ENCODE measurements around the gene ACBD4. TPM values are rescaled to one million over a fixed set of nuclear protein-coding genes. Genes with fewer than 3 reads are reported as not detected.

The ACBD4 gene
- total RNA-seq, 1 donor from 2014 or later, result 3.9 TPM

- Histone ChIP-seq H3K27me3 (ENCODE audit: insufficient read depth, low read length) (no peaks in the 10 kb centered on the region), H3K9ac (ENCODE audit: low read length) (no peak overlapping the region), H3K36me3 (ENCODE audit: insufficient read depth, low read length) (peaks cover 54% of the 10 kb centered on the region), H3K79me2 (ENCODE audit: insufficient read depth, low read length) (no peaks in the 10 kb centered on the region), H3K4me2 (ENCODE audit: low read length) (no peak overlapping the region), H3K9me3 (ENCODE audit: insufficient read depth, low read depth, low read length) (no peaks in the 10 kb centered on the region), H2AFZ (ENCODE audit: low read depth, low read length) (no peak overlapping the region), H3K4me3 (ENCODE audit: insufficient read depth, low read depth, low read length) (no peak overlapping the region), H4K20me1 (ENCODE audit: insufficient read depth, low read length) (peaks cover 29% of the 10 kb centered on the region), H3K4me1 (ENCODE audit: insufficient read depth, low read length) (peaks cover under 1% of the 10 kb centered on the region), H3K27ac (ENCODE audit: low read depth, low read length) (no peak overlapping the region)
- no peaks in the 10 kb centered on the region for H3K27me3 Mint-ChIP-seq (ENCODE audit: low read depth, unreplicated experiment)
- H3K27ac Mint-ChIP-seq (ENCODE audit: unreplicated experiment), result no peak overlapping the region
- H3K36me3 Mint-ChIP-seq (ENCODE audit: low read depth, unreplicated experiment), result peaks cover 30% of the 10 kb centered on the region
- no peak overlapping the region for H3K4me3 Mint-ChIP-seq (ENCODE audit: unreplicated experiment)
- DNase-seq (ENCODE audit: low read depth), result peak; percentile 34
- peaks cover 27% of the 10 kb centered on the region for H3K4me1 Mint-ChIP-seq (ENCODE audit: low read depth, unreplicated experiment)
- no peak for FAIRE-seq
- H3K9me3 Mint-ChIP-seq (ENCODE audit: unreplicated experiment), result no peaks in the 10 kb centered on the region
- TF ChIP-seq CTCF (IDR thresholded peaks at IDR 0.05; ENCODE audit: insufficient read depth, low read depth, low read length) (peak; percentile 83), EZH2 (IDR thresholded peaks at IDR 0.05; ENCODE audit: insufficient read depth, low read length) (no peak)
These were observed 36.4 kb upstream of the ACBD4 start for GRCh38 chr17:45098869-45099616.

DNA sequence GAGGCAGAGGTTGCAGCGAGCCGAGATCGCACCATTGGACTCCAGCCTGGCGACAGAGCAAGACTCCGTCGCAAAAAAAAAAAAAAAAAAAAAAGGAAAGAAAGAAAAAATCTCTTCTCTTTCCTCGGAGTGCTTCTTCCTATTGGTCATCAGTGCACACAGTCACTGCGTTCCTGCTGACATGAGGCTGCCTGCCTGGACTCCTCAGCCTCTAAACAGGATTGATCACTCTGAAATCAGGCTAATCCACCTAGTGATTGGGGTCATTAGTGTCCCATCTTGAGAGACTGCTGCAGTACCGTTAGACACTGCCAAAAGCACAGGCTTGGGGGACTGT is 34.0 kb upstream of the ACBD4 start:
- H3K4me1 ChIP-seq (ENCODE audit: insufficient read depth, low read length), result no peaks in the 10 kb centered on the region
- no peaks in the 10 kb centered on the region for H3K27me3 ChIP-seq (ENCODE audit: insufficient read depth, low read length)
- H3K79me2 ChIP-seq (ENCODE audit: insufficient read depth, low read length), result no peaks in the 10 kb centered on the region
- H3K4me3 Mint-ChIP-seq (ENCODE audit: unreplicated experiment), result no peak overlapping the region
- H2AFZ ChIP-seq (ENCODE audit: low read depth, low read length), result no peak overlapping the region
- peaks cover 30% of the 10 kb centered on the region for H4K20me1 ChIP-seq (ENCODE audit: insufficient read depth, low read length)
- FAIRE-seq (no peak), DNase-seq (ENCODE audit: low read depth) (no peak)
- H3K36me3 ChIP-seq (ENCODE audit: insufficient read depth, low read length), result peaks cover 63% of the 10 kb centered on the region
- peaks cover 23% of the 10 kb centered on the region for H3K4me1 Mint-ChIP-seq (ENCODE audit: low read depth, unreplicated experiment)
- no peaks in the 10 kb centered on the region for H3K9me3 Mint-ChIP-seq (ENCODE audit: unreplicated experiment)
- no peak overlapping the region for H3K27ac ChIP-seq (ENCODE audit: low read depth, low read length)
- H3K9ac ChIP-seq (ENCODE audit: low read length), result no peak overlapping the region
- TF ChIP-seq CTCF (IDR thresholded peaks at IDR 0.05; ENCODE audit: insufficient read depth, low read depth, low read length) (no peak), EZH2 (IDR thresholded peaks at IDR 0.05; ENCODE audit: insufficient read depth, low read length) (no peak)
- no peak overlapping the region for H3K4me2 ChIP-seq (ENCODE audit: low read length)
- H3K27me3 Mint-ChIP-seq (ENCODE audit: low read depth, unreplicated experiment), result no peaks in the 10 kb centered on the region
- peak overlapping the region; percentile 75 for H3K27ac Mint-ChIP-seq (ENCODE audit: unreplicated experiment)
- no peaks in the 10 kb centered on the region for H3K9me3 ChIP-seq (ENCODE audit: insufficient read depth, low read depth, low read length)
- no peak overlapping the region for H3K4me3 ChIP-seq (ENCODE audit: insufficient read depth, low read depth, low read length)
- peaks cover 28% of the 10 kb centered on the region for H3K36me3 Mint-ChIP-seq (ENCODE audit: low read depth, unreplicated experiment)
